VCaP (cell line): ENCODE data around the gene NRG2.

Experiments used
- H3K27ac ChIP-seq: fragments of 450-650 bp; 2 replicates; pipeline ENCODE4 v1.5.1; 2017
- TF ChIP-seq, protein P1 (sequence below): fragments of 450-650 bp; conservative IDR thresholded peaks from 2 replicates; pipeline ENCODE4 v1.5.1; 2017; ENCODE audit warnings: mild to moderate bottlenecking, moderate library complexity

NRG2 gene

DNA sequence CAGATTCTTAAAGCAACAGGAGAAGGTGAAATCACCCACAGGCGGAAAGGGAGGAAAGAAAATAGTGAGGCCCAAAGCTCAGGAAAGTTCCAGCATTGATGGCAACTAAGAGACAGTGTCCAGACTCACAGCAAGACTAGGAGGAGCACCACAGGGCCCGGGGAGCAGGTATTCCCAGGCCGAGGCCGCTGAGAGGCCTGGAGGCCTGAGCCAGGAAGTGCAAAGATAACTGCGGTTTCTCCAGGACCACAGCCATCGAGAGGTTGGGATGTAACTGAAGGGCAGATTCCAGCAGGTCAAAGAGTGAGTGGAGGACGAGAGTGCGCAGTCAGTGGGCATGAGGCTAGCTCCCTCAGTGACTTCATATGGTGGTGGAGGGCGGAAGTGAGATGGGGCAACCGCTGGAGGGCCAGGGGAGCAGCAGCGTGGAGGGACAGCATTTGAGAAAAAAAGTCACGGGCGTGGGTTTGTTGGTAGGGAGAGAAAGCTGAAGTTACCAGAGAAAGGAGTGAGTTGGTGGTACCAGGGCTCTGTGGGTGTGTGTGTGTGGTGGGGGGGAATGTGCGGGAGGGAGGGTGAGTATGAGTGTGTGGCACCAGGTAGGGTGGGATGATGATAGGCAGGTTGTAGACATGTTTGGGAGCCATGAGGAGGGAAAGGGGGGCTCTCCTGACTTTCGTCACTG lies 157.8 kb downstream of the NRG2 start:
- TF ChIP-seq, protein P1, sequence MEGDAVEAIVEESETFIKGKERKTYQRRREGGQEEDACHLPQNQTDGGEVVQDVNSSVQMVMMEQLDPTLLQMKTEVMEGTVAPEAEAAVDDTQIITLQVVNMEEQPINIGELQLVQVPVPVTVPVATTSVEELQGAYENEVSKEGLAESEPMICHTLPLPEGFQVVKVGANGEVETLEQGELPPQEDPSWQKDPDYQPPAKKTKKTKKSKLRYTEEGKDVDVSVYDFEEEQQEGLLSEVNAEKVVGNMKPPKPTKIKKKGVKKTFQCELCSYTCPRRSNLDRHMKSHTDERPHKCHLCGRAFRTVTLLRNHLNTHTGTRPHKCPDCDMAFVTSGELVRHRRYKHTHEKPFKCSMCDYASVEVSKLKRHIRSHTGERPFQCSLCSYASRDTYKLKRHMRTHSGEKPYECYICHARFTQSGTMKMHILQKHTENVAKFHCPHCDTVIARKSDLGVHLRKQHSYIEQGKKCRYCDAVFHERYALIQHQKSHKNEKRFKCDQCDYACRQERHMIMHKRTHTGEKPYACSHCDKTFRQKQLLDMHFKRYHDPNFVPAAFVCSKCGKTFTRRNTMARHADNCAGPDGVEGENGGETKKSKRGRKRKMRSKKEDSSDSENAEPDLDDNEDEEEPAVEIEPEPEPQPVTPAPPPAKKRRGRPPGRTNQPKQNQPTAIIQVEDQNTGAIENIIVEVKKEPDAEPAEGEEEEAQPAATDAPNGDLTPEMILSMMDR: no peak
- no peak overlapping the region for H3K27ac ChIP-seq

DNA sequence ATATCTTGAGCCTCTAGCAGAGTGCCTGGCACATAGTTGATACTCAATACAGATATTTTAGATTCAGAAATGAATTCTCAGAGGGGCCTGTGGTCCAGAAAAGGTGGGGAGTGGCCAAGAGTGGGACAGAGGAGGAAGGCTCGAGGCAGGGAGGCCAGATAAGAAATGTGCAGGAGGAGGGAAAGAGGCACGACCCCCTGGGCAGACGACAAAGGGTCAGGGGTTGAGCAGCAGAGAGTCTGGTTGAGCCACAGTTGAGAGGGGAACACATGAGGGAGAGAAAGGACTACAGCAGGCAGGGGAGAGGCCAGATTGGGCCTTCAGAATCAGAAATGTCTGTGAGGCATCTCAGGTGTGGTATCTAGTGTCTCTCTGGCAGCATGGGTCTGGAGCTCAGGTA lies 158.4 kb downstream of the NRG2 start:
- no peak overlapping the region for H3K27ac ChIP-seq
- TF ChIP-seq, protein P1: no peak

DNA sequence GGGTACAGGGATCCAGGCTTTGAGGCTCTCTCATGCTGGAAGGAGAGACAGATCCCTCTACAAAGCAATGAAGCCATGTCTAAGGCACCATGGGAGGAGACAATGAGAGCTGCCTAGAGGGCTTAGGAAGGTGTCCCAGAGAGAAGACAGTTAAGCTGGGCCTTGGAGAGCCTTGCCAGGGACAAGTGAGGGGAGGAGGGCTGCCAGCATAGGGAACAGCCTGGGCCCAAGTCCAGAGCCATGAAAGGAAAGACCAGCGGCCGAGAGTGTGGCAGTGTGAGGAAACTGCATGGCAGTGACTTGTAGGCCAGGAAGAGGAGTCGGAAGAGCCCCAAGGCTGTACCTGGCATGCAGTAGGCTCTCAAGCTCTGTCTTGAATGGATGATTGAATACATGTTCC lies 159.0 kb downstream of the NRG2 start:
- TF ChIP-seq, protein P1: no peak
- no peak overlapping the region for H3K27ac ChIP-seq

DNA sequence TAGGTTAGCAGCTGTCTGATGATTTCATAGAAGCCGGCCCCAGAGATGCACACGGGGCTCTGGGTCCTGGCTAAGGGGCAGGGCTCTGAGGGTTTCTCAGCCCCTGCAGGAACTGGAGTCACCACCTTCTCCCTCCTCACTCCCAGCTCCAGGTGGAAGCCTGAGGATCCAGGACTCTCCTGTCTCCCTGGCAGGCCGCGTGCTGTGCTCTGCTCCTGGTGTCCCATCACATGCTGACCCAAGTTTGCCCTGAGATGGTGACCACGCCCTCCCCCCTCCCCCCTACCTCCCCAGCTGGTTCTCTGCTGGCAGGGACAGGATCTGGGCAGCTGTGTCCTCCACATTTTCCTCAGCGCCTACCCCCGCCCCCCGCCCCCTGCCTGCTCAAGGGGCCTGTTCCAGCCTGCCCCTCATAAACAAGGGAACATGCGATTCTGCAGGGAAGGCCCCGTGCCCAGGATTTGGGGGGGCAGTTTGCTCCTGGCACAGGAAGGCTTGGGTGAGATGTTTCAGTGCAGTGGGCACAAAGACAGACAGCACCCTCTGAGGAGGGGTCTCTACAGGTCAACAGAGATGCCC lies 160.0 kb downstream of the NRG2 start:
- H3K27ac ChIP-seq: no peak overlapping the region
- TF ChIP-seq, protein P1: no peak

DNA sequence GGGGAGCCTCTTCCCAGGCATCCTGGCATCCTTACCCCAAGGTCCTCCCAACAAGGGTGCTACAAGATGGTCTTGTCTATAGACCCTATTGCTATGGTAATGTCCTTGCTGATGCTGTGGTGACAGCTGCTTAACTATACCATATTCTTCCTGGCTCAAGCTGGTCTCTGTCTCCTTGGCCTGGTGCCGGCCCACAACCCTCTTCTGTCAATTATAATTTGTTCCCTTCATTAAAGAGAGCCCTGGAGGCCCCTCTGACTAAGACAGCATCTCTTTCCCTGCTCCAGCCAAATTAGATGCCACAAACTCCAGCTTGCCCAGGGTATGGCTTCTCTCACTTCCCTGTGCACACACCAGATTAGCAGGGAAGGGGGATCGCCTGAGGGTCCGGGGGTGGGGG lies 160.8 kb downstream of the NRG2 start:
- TF ChIP-seq, protein P1: no peak
- no peak overlapping the region for H3K27ac ChIP-seq

DNA sequence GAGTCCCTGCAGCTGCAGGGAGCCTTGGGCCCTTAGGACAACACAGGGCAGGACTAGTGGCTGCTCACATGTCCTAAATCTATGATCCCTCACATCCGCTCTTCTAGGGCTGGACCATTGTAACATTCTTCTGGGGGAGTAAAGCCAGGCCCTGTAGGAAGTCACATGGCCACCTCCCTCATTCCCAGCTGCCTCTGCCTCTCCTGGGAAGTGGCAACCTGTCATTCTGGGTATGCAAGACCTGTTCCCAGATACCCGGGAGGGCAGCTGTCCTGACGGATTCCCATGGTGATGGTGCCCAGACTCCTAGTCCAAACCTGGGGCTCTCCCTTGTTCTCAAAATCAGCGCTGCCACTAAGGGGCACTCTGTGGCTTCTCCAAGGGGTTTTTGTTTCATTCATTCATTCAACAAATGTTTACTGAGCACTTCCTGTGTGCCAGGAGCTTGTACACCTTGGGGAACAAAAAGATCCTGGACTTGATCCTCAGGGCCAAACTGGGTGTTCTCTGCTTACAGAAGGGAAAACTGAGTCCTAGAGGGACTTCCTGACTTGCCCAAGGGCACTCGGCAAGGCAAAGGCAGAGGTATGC lies 161.9 kb downstream of the NRG2 start:
- no peak overlapping the region for H3K27ac ChIP-seq
- TF ChIP-seq, protein P1: no peak

DNA sequence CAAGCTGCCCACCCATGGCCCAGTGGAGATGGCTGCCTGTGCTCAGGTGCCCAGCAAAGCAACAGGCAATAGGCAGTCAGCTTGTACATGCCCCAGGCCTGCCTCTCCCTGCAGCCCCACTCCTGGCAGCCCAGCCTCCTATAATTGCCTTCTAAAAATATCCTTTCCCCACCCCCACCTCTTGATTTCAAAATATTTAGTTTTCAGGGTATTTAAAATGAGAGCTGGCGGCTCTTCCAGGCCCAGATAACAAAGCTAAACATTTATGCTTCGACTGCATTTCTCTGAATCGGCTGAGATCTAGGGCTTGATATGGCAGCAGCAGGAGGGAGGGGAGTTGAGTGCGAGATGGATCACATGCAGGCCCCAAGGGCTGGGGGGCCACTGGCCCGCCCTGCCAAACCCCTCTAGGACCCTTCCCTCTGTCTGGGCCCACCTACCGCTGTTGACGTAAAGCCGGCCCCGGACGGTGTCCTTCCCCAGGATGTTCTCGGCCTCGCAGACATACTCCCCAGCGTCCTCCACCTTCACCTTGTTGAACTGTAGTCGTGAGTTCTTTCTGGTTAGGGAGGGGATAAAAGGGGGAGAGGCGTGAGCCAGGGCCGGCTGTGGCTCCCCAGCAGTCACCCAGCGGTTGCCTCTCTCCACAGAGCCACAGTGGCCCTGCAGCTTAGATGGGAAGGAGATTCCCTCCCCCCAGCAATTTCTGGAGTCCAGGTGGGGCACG lies 162.5 kb downstream of the NRG2 start:
- TF ChIP-seq, protein P1: no peak
- H3K27ac ChIP-seq: no peak overlapping the region
